ENCODE measurements around the gene NPTX1.

NPTX1 gene

DNA sequence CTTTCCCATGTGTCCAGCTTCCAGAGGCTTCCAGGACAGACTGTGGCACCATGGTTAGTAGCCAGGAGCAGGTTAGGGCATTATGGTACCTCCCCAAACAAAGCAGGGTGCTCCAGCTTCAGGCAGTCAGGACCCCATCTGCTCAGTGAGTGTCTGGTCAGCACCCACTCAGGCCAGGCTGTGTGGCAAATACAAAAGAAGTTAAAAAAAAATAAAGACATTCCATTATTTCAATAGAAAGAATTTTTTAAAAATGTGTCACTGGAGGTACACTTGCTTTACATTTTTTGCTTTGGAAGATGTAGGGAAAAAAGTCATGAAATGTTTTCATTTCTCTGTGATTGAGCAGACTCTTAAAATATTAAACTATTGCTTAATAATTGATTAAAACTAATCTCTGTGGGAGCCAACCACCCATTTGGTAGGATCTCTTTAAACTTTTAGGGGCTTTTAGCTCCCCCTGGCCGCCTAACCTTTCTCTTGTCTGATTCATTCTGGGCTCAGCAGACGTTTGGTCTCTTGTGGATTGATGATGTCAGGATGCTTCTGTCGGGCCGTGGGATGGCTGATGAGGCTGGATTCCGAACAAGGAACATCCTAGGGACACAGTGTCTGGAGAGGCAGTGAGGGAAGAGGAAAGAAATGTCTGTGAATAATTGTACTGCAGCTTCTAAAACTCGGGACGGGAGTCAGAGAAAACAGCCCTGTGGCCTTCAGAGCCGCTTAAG is 28.4 kb upstream of the NPTX1 start:
- in situ Hi-C loops (cut with MboI; ENCODE audit: low sequenced_read_pairs), result no loop called here

DNA sequence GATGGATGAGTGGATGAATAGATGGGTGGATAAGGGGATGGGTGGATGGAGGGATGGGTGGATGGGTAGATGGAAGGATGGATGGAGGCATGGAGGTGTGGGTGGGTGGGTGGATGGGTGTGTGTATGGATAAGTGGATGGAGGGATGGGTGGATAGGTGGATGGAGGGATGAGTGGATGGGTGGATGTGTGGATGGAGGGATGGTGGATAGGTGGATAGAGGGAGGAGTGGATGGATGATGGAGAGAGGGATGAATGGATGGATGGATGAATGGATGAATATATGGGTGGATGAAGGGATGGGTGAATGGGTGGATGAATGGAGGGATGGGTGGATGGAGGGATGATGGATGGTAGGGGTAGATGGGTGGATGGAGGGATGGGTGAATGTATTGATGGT is 27.5 kb upstream of the NPTX1 start:
- in situ Hi-C loops (cut with MboI; ENCODE audit: low sequenced_read_pairs), result no loop called here

DNA sequence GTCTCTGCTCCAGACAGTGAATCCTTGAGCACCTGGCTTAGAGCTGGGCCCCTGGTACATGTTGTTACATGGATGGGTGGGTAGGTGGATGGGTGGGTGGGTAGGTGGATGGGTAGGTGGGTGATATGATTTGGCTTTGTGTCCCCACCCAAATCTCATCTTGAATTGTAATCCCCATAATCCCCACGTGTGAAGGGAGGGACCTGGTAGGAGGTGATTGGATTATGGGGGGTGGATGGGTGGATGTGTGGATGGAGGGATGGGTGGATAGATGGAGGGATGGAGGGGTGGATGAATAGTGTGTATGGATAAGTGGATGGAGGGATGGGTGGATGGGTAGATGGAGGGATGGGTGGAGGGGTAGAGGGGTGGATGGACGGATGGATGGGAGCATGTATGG is 26.6 kb upstream of the NPTX1 start:
- in situ Hi-C loops (cut with MboI; ENCODE audit: low sequenced_read_pairs), result no loop called here

DNA sequence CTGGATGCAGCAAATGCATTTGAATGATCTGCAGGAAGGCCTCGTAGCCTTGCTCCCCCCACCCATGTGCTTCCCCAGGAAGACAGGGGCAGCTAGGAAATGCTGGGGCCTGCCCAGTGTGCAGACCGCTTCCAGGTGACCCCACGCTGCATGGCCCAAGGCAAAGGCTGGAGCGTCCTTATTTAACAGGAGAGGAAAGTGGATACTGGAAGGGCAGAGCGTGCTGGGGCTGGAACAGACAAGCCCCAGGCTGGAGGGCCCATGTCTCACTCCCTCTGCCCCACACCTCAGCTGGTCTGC is 26.1 kb upstream of the NPTX1 start:
- in situ Hi-C loops (cut with MboI; ENCODE audit: low sequenced_read_pairs), result no loop called here

DNA sequence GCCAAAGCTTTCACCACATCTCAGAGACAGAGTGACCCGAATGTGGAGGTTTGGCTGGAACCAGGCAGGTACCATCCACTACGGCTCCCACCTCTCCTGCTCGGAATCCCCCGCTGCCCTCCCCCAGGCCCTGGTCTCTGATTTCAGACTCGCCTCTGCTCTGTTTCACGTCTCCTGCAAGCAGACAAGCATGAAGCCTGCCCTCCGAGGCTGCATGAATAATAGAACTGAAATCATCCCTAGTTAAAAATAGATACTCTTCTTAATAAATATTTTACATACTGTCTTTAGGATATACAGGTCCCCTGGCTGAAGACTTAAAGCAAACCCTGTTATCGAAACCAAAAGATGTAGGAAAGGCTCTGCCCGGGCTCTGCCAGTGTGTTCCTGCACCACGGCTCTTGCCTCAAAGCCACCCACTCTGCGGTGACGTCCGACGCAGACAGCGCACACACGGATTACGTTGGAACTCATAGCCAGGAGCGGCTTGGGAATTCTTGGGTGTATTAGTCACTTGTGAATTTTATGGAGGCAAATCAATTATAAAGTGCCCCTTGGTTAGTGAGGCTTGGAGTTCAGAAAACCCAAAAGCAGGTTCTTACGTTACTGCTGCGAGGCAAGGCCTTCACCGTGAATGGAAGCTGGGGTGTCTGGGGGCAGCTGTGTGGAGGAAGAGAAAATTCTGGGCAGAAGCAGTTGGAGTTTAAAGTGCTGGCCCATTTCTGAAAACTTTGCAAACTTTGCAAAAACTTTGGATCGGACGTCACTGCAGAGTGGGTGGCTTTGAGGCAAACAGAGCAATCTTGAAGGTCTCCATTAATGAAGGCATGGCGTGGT is 25.6 kb upstream of the NPTX1 start:
- in situ Hi-C loops (cut with MboI; ENCODE audit: low sequenced_read_pairs), result no loop called here

DNA sequence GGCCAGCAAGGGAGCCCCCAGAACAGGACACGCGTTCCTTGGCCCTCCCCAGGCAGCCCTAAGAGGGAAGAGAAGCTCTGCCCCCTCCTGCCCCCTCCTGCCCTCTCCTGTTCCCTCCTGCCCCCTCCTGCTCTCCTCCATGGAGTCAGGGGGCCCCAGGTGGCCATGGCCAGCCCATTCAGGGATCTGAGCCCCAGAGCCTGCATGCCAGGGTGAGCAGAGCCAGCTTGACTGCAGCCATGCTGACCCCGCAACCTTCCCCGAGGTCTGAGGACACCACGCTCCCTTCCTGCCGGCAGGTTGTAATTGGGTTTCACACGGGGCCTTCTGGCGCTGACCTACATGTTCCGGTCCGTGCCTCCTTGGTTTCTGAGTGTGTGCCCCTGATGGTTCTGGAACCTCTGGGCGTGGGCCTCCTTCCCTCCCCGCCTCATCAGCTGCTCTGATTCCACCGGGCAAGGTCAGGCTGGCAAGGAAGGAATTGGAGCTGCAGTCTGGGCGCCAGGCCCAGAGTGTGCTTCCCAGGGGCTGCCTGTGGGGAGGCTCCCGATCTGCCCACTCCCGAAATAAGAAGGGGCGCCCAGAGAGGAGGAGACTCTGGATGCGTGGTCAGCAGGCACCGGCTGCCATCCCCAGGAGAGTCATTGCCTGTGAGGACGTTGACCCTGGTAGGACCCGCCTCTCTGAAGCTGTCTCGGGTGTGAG is 23.7 kb upstream of the NPTX1 start:
- in situ Hi-C loops (cut with MboI; ENCODE audit: low sequenced_read_pairs), result no loop called here

DNA sequence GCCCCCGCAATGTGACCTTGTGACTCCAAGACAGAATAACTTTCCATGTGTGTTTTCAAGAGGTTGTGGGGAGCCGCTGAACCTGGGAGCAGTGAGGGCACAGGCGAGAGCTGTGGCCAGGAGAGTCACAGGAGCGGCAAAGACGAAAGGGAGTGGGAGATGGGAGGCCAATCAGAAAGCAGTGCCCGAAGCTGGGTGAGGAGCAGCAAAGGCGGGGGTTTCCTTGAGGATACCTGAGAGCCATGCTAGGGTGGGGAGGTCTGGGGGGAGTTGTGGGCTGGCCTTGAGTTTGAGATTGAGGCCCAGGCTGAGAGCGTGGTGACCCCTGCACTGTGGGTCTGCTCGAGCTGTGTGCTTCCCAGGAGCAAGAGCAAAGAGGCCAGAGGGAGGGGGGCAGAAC is 23.2 kb upstream of the NPTX1 start:
- in situ Hi-C loops (cut with MboI; ENCODE audit: low sequenced_read_pairs), result no loop called here

DNA sequence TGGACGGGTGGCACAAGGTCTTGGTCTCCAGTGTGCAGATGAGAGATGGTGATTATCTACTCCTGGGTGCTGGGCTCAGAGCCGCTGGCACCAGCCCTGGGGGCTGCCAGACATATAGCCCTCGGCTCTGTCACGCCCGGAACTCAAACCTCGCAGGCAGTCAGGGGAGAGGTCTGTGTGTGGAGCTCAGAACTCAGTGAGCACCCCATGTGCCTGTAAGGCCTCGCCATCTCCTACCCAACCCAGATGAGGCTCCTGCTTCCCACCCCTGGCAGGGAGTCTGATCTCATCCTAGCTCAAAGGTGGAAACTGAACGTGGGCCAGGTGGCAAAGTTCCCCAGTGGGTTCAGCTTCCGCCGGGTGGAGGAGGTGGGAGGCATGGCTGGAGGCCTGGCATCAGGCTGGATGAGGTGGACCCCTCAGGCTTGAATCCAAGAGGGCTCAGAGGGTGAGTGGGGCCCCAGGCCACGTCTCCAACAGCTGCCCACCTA is 22.6 kb upstream of the NPTX1 start:
- in situ Hi-C loops (cut with MboI; ENCODE audit: low sequenced_read_pairs), result no loop called here

DNA sequence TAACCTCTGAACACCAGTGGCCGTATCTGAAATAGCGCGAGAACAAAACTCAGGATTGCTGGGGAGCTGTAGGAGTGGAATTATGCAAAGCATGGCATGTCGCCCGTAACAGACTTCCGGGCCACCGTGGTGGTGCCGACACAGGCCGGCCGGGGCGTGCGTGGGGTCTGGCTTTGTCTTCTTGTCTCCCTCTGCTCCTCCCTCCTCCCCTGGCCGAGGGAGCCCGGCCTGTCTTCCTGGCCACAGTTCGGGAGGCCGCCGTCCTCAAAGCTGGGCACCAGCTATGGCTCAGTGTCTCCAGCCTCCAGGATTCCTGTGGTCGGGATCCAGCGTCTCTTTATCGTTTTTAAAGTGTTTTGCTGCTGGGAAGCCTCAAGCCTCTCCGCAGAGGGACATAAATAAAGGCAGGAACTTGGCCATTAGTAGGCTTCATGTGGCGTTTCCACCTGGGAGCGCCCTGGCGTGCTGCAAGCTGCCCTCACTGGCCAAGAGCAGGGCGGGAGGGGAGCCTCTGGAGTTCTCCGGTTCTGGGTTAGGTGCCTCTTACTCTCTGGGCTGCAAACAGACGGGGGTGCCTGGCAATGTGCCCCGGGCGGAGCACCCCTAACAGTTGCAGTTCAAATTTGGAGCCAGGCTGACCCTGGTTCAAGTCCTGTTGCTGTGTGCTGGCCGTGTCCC is 22.0 kb upstream of the NPTX1 start:
- in situ Hi-C loops (cut with MboI; ENCODE audit: low sequenced_read_pairs), result no loop called here

DNA sequence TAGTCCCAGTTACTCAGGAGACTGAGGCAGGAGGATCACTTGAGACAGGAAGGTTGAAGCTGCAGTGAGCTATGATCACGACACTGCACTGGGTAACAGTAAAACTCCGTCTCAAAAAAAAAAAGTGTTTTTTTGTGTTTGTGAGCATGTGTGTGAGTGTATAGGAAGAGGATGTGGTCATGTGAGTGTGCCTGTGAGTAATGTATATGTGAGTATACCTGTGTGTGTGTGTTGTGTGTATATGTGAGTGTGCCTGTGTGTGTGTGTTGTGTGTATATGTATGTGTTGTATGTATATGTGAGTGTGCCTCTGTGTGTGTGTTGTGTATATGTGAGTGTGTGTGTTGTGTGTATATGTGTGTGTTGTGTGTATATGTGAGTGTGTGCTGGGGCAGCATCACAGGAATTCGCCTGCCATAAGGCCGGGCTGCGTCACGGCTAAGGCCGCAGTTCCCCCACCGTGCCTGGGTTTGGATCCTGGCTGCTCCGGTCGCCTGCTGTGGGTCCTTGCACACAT is 21.4 kb upstream of the NPTX1 start:
- in situ Hi-C loops (cut with MboI; ENCODE audit: low sequenced_read_pairs), result no loop called here

DNA sequence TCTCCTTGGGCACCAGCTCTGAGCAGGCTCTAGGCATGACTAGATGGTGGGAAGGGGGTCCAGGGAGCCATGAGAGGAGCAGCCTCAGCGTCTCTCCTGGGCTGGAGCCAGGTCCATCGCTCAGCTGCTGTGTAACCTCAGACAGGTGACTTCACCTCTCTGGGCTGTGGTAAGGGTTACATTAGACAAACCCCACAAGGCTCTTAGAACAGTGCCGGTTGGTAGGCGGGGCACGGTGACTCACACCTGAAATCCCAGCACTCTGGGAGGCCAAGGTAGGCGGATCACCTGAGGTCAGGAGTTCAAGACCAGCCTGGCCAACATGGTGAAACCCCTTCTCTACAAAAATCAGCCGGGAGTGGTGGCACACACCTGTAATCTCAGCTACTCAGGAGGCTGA is 18.1 kb upstream of the NPTX1 start:
- in situ Hi-C loops (cut with MboI; ENCODE audit: low sequenced_read_pairs), result no loop called here

DNA sequence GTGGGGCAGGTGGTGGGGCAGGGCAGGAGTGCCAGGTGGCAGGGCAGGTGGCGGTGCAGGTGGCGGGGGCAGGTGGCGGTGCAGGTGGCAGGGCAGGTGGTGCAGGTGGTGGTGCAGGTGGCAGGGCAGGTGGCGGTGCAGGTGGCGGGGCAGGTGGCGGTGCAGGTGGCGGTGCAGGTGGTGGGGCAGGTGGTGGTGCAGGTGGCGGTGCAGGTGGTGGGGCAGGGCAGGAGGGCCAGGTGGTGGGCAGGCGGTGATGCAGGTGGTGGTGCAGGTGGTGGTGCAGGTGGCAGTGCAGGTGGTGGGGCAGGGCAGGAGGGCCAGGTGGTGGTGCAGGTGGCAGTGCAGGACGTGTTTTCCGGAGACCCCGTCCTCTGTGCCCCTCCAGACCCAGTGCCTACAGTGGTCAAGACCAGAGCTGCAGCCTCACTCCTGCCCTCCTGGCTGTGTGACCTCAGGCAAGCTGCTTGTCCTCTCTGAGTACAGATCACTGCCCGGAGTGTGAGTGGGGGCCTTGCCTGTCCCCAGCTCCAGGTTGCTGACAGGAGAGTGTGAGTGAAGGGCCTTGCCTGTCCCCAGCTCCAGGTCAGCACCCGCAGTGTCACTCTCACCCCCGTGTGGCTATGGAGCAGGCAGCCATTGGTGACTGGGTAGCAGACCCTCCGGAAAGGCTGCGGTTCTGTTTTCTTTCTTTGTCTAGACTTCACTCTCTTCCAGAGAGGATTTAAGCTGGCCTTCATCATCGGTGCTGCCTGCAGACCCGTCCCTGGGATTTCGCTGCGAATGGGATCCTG is 16.1 kb upstream of the NPTX1 start:
- in situ Hi-C loops (cut with MboI; ENCODE audit: low sequenced_read_pairs), result no loop called here

DNA sequence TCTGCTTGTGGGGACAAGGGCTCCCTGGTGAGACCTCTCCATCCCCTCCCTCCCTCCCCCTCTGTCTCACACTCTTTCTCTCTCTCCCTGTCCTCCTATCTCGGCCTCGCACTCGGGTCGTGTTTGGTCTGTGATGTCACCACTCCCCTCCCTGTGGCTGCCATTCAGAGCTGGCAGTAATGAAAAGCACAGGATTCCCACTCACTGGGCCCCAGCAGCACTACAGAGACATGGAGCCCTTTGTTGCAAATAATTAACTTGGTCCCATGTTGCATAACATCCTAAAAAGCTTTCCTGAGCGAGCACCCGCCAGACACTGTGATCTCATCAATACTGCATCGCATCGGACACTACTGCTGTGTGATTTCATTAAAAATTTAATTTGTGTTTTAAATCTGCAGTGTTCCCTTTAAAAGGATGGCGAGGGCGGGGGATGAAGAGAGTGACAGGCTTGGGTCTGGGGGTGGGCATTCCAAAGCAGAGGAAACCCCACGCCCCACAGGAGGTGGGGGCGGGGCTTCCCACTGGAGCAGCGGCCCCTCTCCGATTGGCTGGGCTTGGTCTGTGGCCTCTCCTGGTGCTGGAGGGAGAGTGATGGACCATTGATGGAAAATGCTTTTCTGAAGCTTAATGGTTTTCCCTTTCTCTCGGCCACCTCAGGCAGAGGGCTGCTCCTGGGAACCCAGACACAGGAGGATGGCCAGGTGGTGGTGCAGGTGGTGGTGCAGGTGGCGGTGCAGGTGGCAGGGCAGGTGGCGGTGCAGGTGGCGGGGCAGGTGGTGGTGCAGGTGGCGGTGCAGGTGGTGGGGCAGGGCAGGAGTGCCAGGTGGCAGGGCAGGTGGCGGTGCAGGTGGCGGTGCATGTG is 15.3 kb upstream of the NPTX1 start:
- in situ Hi-C loops (cut with MboI; ENCODE audit: low sequenced_read_pairs), result no loop called here

DNA sequence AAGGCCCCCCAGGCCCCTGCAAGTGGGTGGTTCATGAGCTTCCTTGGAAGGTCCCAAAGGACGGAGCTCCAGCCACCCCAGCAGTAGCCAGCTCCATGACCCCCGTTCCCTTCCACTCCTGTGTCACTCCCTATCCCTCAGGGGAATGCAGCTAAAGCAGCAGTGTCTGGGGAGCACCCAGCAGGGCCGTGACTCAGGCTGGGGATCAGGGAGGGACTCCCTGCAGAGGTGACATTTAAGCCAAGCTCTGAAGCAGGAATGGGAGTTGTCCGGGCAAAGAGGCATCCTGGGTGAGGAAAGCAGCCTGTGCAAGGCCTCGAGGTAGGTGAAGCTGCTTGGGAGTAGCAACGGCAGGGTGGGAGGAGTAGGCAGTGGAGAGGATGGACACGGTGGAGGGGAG is 11.1 kb upstream of the NPTX1 start:
- in situ Hi-C loops (cut with MboI; ENCODE audit: low sequenced_read_pairs), result no loop called here

DNA sequence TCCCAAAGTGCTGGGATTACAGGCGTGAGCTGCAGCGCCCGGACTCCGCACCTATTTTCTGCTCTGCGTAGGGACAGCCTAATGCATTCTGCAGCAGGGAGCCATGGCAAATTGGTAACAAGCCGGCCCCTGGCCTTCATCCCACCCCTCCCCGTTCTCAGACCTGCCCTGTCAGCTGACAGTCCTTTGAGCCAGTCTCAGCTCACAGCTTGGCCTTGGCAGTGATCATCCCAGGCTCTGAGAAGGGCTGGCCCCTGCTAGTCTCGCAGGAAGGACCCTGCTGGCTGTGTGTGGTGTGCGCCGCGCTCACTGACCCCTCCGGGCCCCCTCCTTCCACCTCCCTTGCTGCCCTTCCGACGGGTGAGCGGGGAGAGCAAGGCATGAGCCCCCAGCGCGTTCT is 10.3 kb upstream of the NPTX1 start:
- in situ Hi-C loops (cut with MboI; ENCODE audit: low sequenced_read_pairs), result no loop called here

DNA sequence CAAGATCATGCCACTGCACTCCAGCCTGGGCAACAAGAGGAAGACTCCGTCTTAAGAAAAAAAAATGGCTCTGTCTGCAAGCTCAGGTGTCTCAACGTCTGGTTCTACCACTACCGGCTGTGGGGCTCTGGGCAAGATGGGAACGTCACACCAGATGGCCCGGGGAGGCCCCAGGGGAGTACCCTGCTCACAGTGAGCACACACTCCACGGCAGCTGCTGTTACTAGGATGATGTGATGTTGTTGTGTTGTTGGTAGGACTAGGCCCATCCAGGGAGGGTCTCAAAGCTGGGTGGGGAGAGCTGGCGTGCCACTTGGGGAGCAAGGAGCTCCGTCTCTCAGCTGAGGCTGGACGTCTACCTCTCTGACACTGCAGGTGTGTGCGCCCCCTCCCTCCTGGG is 9.4 kb upstream of the NPTX1 start:
- in situ Hi-C loops (cut with MboI; ENCODE audit: low sequenced_read_pairs), result no loop called here

DNA sequence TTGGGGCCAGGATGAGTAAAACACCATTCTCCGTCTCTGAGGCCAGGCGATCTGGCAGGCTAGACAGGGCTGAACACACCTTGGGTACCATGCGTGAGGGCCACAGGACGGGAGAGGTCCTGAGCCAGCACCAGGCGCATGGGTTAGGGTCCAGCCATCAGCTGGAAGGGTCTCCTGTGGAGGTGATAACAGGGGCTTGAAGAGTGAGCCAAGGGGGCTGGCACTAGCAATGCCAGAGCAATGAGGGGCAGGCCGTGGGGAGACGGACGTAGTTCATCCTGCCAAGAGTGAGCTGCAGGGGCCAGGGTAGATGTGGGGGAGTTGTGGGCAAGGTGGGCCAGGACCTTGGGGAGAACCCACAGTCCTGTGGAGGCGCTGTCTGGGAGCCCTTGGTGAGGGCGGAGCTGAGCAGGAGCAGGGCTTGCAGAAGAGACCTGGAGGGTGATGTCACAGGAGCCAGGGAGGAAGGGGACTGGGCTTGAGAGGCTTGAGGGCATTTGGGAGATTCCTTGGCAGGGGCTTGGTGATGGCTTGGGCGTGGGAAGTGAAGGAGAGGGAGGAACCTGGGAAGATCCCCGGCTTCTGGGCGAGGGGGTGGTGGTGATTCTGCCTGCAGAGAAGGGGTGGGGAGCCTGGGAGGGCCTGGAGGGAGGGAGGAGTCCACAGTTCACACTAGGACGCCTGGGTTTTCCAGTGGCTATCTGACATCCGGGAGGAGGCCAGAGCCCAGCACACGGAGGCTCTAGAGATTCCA is 6.3 kb upstream of the NPTX1 start:
- in situ Hi-C loops (cut with MboI; ENCODE audit: low sequenced_read_pairs), result no loop called here

DNA sequence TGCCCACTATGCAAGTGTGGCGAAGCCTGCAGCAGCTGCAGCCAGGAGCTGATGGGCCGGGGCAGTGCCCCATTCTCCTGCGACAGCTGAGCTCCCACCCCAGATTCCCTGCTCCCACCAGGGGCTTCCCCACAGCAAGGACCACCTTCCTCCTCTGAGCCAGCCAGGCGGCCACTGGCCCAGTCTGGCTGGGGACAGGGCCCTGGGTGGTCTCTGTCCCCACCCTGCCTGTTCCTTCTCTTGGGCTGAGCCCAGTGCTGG is 5.6 kb upstream of the NPTX1 start:
- in situ Hi-C loops (cut with MboI; ENCODE audit: low sequenced_read_pairs), result no loop called here
